HCT116 (cell line): ENCODE data around the gene GYS2. TPM values are rescaled to one million over a fixed set of nuclear protein-coding genes. Genes with fewer than 3 reads are reported as not detected.

Experiments
- ATAC-seq: fragments of 200-7000 bp; cut with Tn5 transposase; 2 replicates; pipeline ENCODE4 v1.9.1; 2020; ENCODE audit warnings: mild to moderate bottlenecking, moderate library complexity
- BruUV-seq: library from RNA; stranded (reverse); fragments of 400-500 nt; replicated peaks from 2 replicates; lab custom pipeline; 2021; lab: Mats Ljungman, UMichigan
- CTCF ChIA-PET: fragments of 300-600 bp; sonication (Branson Sonifier 250); formaldehyde crosslinking; loops from one replicate; lab custom pipeline; 2021; ENCODE audit warnings: antibody characterized with exemption; lab: Charles Lee
- POLR2A ChIA-PET: fragments of 300-600, 350-600 bp; sonication (Branson Sonifier 250); formaldehyde crosslinking; loops from one replicate; lab custom pipeline; 2021; ENCODE audit warnings: antibody characterized with exemption; lab: Charles Lee
- RAD21 ChIA-PET, 2 experiments: fragments of 300-600 bp; sonication (Branson Sonifier 250); formaldehyde crosslinking; loops; one replicate each; lab custom pipeline; 2023; ENCODE audit warnings: low total read pairs in 2 of 2; ENCODE audit not compliant: uncharacterized antibody in 2 of 2, unreplicated experiment in 2 of 2, low non-redundant PET in 1 of 2; lab: Charles Lee
- DNase-seq: peaks from one replicate; pipeline ENCODE4 v3.0.0-alpha.2; 2010; ENCODE audit warnings: low read depth, low spot score
- H2AFZ ChIP-seq: fragments of 200-600 bp; shearing (Covaris generic), sonication (generic); 2 replicates; pipeline ENCODE4 v1.6.1; 2017; ENCODE audit warnings: low read depth, mixed run types, mixed read lengths, antibody characterized with exemption, low read length; ENCODE audit not compliant: poor library complexity, severe bottlenecking
- H3K27ac ChIP-seq: 2 replicates; pipeline ENCODE4 v1.5.1; 2012; ENCODE audit warnings: low read depth, low read length
- H3K27me3 ChIP-seq: fragments of 200-600 bp; sonication (generic); 2 replicates; pipeline ENCODE4 v1.6.1; 2016; ENCODE audit warnings: mixed run types, low read length, mixed read lengths; ENCODE audit not compliant: insufficient read depth
- H3K36me3 ChIP-seq, 2 experiments: fragments of 200-500 bp in 1 of 2; fragments of 200-600 bp in 1 of 2; sonication (Bioruptor generic) in 1 of 2; sonication (generic) in 1 of 2; 2 replicates each; pipeline versions ENCODE4 v1.5.1 to v1.6.1; 2014 to 2016; ENCODE audit warnings: low read length in 2 of 2, inconsistent platforms in 1 of 2, mixed read lengths in 1 of 2, mixed run types in 1 of 2; ENCODE audit not compliant: insufficient read depth in 2 of 2, control insufficient read depth in 1 of 2
- H3K4me1 ChIP-seq, 2 experiments: fragments of 200-600 bp in 1 of 2; sonication (generic) in 1 of 2; 2 replicates each; pipeline versions ENCODE4 v1.5.1 to v1.6.1; 2012 to 2017; ENCODE audit warnings: low read length in 2 of 2, inconsistent platforms in 1 of 2, mild to moderate bottlenecking in 1 of 2, mixed read lengths in 1 of 2, mixed run types in 1 of 2, moderate library complexity in 1 of 2; ENCODE audit not compliant: insufficient read depth in 2 of 2, control insufficient read depth in 1 of 2
- H3K4me2 ChIP-seq: fragments of 200-600 bp; sonication (generic); 2 replicates; pipeline ENCODE4 v1.6.1; 2017; ENCODE audit warnings: mixed run types, low read length, mixed read lengths
- H3K4me3 ChIP-seq, 2 experiments: fragments of 200-600 bp in 1 of 2; sonication (generic) in 1 of 2; replicated peaks in 1 of 2; 2 replicates each; pipeline ENCODE4 v1.5.1; 2011 to 2016; ENCODE audit warnings: low read length in 2 of 2, control low read depth in 1 of 2, low read depth in 1 of 2, mild to moderate bottlenecking in 1 of 2, mixed read lengths in 1 of 2, mixed run types in 1 of 2
- H3K79me2 ChIP-seq: fragments of 200-600 bp; sonication (generic); 2 replicates; pipeline ENCODE4 v1.6.1; 2017; ENCODE audit warnings: mild to moderate bottlenecking, mixed run types, low read length, moderate library complexity, mixed read lengths; ENCODE audit not compliant: insufficient read depth
- H3K9ac ChIP-seq: fragments of 200-600 bp; sonication (generic); 2 replicates; pipeline ENCODE4 v1.6.1; 2016; ENCODE audit warnings: low read length, mixed read lengths
- H3K9me2 ChIP-seq: fragments of 200-600 bp; sonication (generic), shearing (Covaris generic); 2 replicates; pipeline ENCODE4 v1.6.1; 2017; ENCODE audit warnings: mixed run types, mild to moderate bottlenecking, moderate library complexity; ENCODE audit not compliant: insufficient read depth
- H3K9me3 ChIP-seq, 2 experiments: fragments of 200-500 bp in 1 of 2; fragments of 200-600 bp in 1 of 2; sonication (Bioruptor generic) in 1 of 2; sonication (generic) in 1 of 2; 2 replicates each; pipeline ENCODE4 v1.6.1; 2014 to 2017; ENCODE audit warnings: low read length in 2 of 2, mixed read lengths in 2 of 2, inconsistent platforms in 1 of 2, low read depth in 1 of 2, mild to moderate bottlenecking in 1 of 2, mixed run types in 1 of 2, moderate library complexity in 1 of 2; ENCODE audit not compliant: control insufficient read depth in 1 of 2, insufficient read depth in 1 of 2
- H4K20me1 ChIP-seq: fragments of 200-600 bp; sonication (generic), shearing (Covaris generic); 2 replicates; pipeline ENCODE4 v1.6.1; 2017; ENCODE audit warnings: mixed run types, mild to moderate bottlenecking, moderate library complexity; ENCODE audit not compliant: insufficient read depth
- CBX3 ChIP-seq: IDR thresholded peaks from 2 replicates; pipeline ENCODE4 v1.6.1; 2012; ENCODE audit warnings: low read depth
- EGR1 ChIP-seq: IDR thresholded peaks from 2 replicates; pipeline ENCODE4 v1.6.1; 2012; ENCODE audit warnings: low read depth
- ELF1 ChIP-seq: IDR thresholded peaks from 2 replicates; pipeline ENCODE4 v1.6.1; 2012; ENCODE audit warnings: low read depth, borderline replicate concordance
- EZH2phosphoT487 ChIP-seq: fragments of 200-600 bp; IDR thresholded peaks from 2 replicates; pipeline ENCODE4 v1.6.1; 2018; ENCODE audit warnings: antibody characterized with exemption, borderline replicate concordance
- POLR2AphosphoS5 ChIP-seq: IDR thresholded peaks from 2 replicates; pipeline ENCODE4 v1.6.1; 2011; ENCODE audit warnings: mild to moderate bottlenecking, low read depth, low read length, moderate library complexity
- SP1 ChIP-seq: IDR thresholded peaks from 2 replicates; pipeline ENCODE4 v1.6.1; 2012; ENCODE audit warnings: low read depth
- TCF7L2 ChIP-seq: IDR thresholded peaks from 2 replicates; pipeline ENCODE4 v1.7.0; 2011; ENCODE audit warnings: borderline replicate concordance, inconsistent platforms; ENCODE audit not compliant: insufficient read depth, insufficient read length; ENCODE audit errors: extremely low read depth
- ZFX ChIP-seq: fragments of 450-650 bp; IDR thresholded peaks from 2 replicates; pipeline ENCODE4 v1.6.1; 2017
- ZNF274 ChIP-seq: fragments of 200-500 bp; sonication (Bioruptor generic); IDR thresholded peaks from 2 replicates; pipeline ENCODE4 v1.6.1; 2014; ENCODE audit warnings: mild to moderate bottlenecking, low read depth, low read length, inconsistent platforms
- intact Hi-C: fragments of 100-400 bp; cut with micrococcal nuclease; formaldehyde crosslinking; loops from 2 replicates; pipeline ENCODE4 v1.10.0; 2022
- total RNA-seq: library from RNA; stranded (reverse); gene quantifications from one replicate; pipeline ENCODE4 v1.2.1, GENCODE V29; 2021; ENCODE audit not compliant: unreplicated experiment
- TF ChIP-seq, protein P1 (sequence below): IDR thresholded peaks from 2 replicates; pipeline ENCODE4 v1.6.1; 2012
- TF ChIP-seq, protein P2 (sequence below): IDR thresholded peaks from 2 replicates; pipeline ENCODE4 v1.6.1; 2012
- TF ChIP-seq, protein P3 (sequence below): IDR thresholded peaks from 2 replicates; pipeline ENCODE4 v1.6.1; 2011; ENCODE audit warnings: mild to moderate bottlenecking, low read length, moderate library complexity; ENCODE audit not compliant: insufficient replicate concordance; ENCODE audit errors: extremely low read depth

GYS2 gene
- total RNA-seq, 1 experiment from 2014 or later, result not detected

DNA sequence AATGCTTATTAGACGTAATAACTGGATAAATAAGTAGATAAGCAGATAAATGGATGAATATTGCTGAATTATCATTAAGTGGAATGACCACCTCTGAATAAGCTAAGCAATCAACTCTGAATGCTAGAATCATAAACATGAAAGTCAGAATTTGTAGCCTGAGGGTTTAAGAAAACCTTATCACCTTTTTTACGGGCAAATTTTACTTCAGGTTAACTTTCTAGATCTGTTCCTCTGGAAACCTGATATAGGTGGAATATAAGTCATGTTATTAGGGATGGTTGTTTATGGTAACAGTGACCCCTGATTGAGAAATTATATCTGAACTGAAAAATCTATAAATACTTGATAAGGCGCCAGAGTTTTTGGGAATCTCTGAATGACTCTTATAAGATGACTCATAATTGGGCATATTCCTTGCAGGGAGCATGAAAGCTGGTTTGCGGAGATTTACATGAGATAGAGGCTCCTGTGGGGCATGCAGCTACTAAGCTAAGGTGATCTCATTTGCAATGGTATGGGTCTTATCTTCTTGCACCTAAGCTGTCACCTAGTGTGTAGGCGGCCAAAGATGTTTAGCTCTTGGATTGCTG is 66.5 kb downstream of the GYS2 start:
- POLR2A ChIA-PET, result no interaction called here
- Histone ChIP-seq H3K27ac (no peak overlapping the region), H3K9me3 (no peaks in the 10 kb centered on the region), H3K79me2 (no peaks in the 10 kb centered on the region), H2AFZ (no peak overlapping the region), H3K9me2 (no peaks in the 10 kb centered on the region), H3K27me3 (no peaks in the 10 kb centered on the region), H3K4me1 (no peaks in the 10 kb centered on the region), H3K9ac (no peak overlapping the region), H3K4me3 (no peak overlapping the region), H3K36me3 (no peaks in the 10 kb centered on the region), H4K20me1 (no peaks in the 10 kb centered on the region), H3K4me2 (no peak overlapping the region)
- CTCF ChIA-PET, result no interaction called here
- no TSS peak for BruUV-seq
- DNase-seq (no peak), ATAC-seq (no peak)
- RAD21 ChIA-PET, result no interaction called here
- TF ChIP-seq ZNF274 (no peak), TCF7L2 (no peak), POLR2AphosphoS5 (no peak), EGR1 (no peak), EZH2phosphoT487 (no peak)
- TF ChIP-seq, protein P1, sequence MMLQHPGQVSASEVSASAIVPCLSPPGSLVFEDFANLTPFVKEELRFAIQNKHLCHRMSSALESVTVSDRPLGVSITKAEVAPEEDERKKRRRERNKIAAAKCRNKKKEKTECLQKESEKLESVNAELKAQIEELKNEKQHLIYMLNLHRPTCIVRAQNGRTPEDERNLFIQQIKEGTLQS, result no peak
- TF ChIP-seq, protein P2, sequence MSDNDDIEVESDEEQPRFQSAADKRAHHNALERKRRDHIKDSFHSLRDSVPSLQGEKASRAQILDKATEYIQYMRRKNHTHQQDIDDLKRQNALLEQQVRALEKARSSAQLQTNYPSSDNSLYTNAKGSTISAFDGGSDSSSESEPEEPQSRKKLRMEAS, result no peak
- intact Hi-C loops, result no loop called here

DNA sequence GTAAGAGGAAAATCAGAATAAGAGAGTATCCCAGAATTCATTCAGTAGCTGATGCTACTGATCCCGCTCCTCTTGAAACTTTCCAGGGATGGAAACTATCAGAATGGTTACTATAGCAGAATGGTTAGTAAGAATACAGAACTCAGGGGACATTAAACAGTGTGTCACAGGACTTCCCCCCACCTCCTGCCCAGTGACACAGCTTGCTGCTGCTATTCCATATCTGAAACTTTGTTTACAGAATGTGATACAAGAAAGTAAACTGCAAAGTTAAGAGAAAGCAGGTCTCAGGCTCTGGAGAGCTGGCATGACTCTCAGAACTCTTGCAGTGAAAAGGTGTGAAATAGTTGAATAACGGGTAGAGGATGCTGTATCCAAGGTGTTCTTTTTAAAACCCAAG is 75.2 kb downstream of the GYS2 start:
- Histone ChIP-seq H3K79me2 (no peaks in the 10 kb centered on the region), H3K9ac (no peak overlapping the region), H3K4me3 (no peak overlapping the region), H3K4me2 (no peak overlapping the region), H3K36me3 (no peaks in the 10 kb centered on the region), H3K4me1 (no peaks in the 10 kb centered on the region), H4K20me1 (no peaks in the 10 kb centered on the region), H3K9me2 (no peaks in the 10 kb centered on the region), H3K27ac (no peak overlapping the region)
- no TSS peak for BruUV-seq
- RAD21 ChIA-PET, result no interaction called here
- DNase-seq, result no peak
- no peak for TF ChIP-seq CBX3
- TF ChIP-seq ZFX, result no peak
- TF ChIP-seq, protein P3, sequence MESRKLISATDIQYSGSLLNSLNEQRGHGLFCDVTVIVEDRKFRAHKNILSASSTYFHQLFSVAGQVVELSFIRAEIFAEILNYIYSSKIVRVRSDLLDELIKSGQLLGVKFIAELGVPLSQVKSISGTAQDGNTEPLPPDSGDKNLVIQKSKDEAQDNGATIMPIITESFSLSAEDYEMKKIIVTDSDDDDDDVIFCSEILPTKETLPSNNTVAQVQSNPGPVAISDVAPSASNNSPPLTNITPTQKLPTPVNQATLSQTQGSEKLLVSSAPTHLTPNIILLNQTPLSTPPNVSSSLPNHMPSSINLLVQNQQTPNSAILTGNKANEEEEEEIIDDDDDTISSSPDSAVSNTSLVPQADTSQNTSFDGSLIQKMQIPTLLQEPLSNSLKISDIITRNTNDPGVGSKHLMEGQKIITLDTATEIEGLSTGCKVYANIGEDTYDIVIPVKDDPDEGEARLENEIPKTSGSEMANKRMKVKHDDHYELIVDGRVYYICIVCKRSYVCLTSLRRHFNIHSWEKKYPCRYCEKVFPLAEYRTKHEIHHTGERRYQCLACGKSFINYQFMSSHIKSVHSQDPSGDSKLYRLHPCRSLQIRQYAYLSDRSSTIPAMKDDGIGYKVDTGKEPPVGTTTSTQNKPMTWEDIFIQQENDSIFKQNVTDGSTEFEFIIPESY, result no peak
- TF ChIP-seq, protein P1, result no peak
- TF ChIP-seq SP1, result no peak
- no peak for TF ChIP-seq EGR1
- TF ChIP-seq ELF1, result no peak
- TF ChIP-seq, all 23 proteins: peak for 0
- POLR2A ChIA-PET, result no interaction called here
- H2AFZ ChIP-seq, result no peak overlapping the region
- ATAC-seq, result no peak
- intact Hi-C loops, result no loop called here
- CTCF ChIA-PET, result no interaction called here
- no peaks in the 10 kb centered on the region for H3K9me3 ChIP-seq
- no peaks in the 10 kb centered on the region for H3K27me3 ChIP-seq
